ENCODE data around the gene AGPAT3.

DNA sequence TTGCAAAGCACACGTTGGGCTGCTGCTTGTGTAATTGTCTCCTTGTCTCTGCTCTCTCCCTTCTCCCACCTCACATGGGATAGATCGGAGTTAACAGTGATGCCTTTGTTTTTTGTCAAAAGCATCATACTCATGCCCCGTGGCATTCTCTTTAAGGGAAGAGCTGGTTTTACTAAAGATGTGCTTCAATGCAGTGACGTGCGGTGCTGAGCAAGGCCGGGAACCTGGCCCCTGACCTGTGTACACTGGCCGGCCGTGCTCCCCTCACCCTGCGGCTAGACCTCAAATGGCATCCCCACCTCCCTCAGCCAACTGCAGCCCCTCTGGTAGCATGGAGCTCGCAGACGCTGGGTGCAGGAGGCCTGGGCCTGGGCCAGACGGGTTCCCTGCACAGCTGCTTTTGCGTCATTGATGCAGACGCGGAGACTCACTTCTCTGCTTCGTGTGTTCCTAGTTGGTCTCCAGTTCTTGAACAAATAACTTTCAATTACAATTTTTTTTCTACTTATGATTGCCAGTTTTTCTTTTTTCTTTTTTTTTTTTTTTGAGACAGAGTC is 19.9 kb downstream of the AGPAT3 start:
- TF ChIP-seq CTCF (IDR thresholded peaks at IDR 0.05) = no peak
- no peak for TF ChIP-seq EZH2phosphoT487 (IDR thresholded peaks at IDR 0.05)
